GM21515 (cell line): ENCODE measurements around the gene EXOSC6.
"Not testable (repeated sequence)": the region's sequence is repeated elsewhere in the genome, so short reads cannot be mapped to it uniquely, and the experiment has no call there.

Experiments used
- ATAC-seq: cut with Tn5 transposase; IDR thresholded peaks from one replicate; pipeline ENCODE4 v1.9.1; 2021; ENCODE audit not compliant: unreplicated experiment

The EXOSC6 gene

DNA sequence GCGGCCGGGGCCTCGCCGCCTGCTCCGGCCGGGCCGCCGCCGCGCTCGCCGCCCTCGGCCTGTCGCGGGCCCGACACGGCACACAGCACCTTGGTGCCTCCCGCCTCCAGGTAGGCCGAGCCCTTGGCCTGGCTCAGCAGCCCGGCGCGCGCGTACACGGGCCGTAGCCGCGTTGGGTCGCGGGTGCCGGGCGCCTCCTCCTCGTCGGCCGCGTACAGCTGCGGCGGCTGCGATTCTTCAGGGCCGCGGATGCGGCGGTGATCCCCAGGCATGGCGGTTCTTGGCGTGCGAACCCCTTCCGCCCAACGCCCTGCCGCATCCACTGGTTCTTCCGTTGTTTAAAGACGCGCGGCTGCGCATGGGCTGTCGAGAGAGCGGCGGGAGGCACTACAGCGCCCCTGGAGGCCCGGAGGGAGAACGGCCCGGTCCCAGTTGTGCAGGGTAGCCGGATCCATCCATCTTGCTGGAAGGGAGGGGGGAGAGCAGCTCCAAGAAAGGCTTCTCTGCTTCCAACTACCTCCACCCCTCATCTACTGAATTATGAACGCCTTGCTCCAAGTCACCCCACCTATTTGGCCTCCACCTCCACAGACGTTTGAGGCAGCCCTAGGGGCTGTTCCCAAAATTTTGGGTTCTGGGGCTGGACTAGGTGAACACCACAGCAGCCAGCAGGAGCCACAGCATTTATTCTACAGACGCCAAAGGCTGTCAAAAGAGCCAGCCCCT is at the start of gene EXOSC6:
EXOSC6 (minus strand) TSS at position 312 of the 726 bp plus-strand sequence; CDS start at position 272, 40 bp downstream.
- peak; percentile 82 for ATAC-seq

DNA sequence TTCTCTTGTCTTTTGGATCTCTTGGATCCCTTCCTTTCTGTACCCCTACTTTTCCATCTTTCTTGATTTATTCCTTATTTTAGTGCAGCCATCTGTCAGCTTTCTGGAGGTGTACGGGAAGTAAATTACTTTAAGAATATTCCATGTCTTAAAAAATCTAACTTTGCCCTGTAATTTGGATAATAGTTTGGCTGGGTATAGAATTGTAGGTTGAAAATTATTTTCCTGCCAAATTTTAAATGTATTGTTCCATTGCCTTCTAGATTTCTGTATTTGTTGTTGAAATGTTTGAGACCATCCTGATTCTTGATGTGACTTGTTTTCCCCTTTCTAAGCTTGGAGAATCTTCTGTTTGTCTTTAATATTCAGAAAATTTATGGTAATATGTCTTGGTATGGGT is 49.4 kb upstream of the EXOSC6 start:
- ATAC-seq, result no peak

DNA sequence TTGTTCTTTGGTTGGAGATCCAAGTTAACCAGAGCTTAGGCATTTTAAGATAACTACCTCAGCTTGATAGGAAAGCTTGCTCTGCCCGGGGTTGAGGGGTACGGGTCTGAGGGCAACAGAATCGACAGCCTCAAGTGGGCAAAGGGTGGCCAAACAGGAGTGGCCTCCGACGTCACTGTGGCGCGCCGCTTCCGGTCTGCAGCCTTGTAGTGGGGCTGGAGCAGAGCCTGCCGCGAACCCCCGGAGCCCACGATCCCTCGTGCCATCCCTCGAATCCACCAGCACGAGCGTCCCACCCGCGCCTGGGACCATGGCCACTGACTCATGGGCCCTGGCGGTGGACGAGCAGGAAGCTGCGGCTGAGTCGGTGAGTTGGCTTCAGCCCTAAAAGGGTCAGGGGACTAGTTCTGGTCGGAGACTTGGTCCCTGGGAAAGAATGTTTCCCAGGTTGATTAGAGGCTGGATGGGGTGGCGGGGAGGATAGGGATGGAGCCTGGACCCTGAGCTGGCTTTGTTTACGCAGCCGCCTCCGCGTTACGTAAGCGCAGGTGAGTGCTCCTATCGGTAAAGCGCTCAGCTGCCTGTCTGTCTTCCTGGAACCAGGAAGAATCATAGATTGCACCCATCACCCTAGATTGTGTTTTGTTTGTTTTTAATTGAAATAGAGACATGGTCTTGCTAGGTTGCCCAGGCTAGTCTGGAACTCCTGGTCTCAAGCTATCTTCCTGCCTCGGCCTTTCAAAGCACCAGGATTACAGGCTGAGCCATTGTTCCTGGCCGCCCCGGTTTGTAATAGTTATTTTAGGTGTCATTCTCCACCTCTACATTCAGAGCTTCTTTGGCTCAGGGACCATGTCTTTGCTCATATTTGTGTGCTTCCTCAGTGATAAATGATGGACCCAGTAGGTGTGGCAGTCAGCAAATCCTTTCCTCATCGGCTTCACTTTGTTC is 47.5 kb upstream of the EXOSC6 start, which contains the start of gene DDX19B:
DDX19B (plus strand) TSS at position 199 of the 951 bp plus-strand sequence; CDS start at position 311, 112 bp downstream.
- ATAC-seq, result peak; percentile 65

DNA sequence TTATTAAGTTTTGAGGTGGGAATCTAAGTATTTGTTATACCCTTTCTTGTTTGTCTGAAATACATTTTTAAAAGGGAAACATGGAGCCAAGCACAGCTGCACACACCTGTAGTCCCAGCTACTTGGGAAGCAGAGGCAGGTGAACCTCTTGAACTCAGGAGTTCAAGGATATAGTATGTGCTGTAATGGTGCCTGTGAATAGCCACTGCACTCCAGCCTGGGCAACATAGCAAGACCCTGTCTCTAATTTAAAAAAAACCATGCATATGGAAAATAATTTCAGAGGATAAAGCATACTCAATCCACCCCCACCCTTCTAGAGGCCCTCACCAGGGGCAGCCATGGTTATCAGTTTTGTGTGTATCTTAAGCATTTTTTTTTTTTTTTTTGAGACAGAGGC is 43.9 kb upstream of the EXOSC6 start:
- ATAC-seq, result no peak

DNA sequence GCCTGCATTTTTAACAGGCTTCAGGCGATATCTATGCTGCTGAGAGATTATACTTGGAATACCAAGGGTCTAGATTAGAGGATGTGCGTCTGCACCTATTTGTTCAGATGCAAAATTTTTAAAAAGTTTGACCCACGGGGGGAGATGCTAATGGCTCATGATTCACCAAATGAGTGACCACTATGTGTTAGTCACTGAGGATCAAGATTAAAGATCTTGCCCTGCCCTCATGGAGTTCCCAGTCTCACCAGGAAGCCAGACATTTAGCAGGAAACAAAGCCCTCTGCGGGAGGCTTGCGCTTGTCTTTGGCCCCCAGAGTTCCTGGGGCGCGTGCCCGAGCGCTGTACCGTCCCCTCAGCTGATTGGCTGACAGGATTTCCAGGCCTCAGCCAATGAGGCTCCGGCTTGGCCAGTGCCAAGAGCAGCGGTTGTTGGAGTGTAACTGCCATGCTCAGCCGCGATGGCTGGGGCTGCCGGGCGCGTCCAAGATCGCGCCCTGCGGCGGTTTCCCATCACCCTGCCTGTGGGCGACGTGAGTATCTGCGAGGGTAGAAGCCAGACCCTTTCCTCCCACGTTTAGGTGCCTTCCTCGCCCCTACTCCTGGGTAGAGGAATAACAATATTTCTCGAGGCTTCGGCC is 42.8 kb upstream of the EXOSC6 start:
- no peak for ATAC-seq

DNA sequence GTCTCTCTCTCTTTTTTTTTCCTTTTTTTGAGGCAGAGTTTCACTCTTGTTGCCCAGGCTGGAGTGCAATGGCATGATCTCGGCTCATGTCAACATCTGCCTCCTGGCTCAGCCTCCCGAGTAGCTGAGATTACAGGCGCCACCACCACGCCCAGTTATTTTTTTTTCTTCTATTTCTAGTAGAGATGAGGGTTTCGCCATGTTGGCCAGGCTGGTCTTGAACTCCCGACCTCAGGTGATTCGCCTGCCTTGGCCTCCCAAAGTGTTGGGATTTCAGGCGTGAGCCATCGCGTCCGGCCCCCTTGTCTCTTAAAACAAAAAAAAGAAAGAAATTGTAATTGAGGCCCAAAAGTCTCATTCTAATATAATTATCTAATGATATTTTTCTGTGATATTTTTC is 40.4 kb upstream of the EXOSC6 start:
- not testable (repeated sequence) for ATAC-seq

DNA sequence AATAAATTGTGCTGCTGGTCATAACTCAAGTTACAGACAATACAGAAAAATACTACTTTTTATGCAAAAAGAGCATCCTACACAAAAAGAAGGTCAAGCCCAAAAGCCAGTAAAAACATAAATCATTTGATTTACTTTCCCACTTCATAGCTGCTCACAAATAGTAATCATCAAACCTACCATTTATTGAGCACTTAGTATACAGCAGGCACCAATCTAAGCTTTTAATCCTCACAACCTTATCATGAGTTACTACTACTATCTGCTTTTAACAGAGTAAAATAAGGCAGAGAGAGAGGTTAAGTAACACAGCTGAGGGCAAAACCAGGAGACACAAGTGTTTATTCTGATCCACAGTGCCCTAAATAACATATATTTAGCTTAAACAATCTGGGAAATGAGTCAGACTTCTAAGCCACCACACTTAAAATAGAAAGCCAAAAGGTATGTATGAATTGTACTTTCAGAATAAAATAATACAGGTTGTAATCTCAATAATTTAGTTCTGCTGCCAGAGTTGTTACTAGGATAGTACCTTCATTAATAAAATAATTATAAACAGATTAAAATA is 39.3 kb upstream of the EXOSC6 start:
- no peak for ATAC-seq

DNA sequence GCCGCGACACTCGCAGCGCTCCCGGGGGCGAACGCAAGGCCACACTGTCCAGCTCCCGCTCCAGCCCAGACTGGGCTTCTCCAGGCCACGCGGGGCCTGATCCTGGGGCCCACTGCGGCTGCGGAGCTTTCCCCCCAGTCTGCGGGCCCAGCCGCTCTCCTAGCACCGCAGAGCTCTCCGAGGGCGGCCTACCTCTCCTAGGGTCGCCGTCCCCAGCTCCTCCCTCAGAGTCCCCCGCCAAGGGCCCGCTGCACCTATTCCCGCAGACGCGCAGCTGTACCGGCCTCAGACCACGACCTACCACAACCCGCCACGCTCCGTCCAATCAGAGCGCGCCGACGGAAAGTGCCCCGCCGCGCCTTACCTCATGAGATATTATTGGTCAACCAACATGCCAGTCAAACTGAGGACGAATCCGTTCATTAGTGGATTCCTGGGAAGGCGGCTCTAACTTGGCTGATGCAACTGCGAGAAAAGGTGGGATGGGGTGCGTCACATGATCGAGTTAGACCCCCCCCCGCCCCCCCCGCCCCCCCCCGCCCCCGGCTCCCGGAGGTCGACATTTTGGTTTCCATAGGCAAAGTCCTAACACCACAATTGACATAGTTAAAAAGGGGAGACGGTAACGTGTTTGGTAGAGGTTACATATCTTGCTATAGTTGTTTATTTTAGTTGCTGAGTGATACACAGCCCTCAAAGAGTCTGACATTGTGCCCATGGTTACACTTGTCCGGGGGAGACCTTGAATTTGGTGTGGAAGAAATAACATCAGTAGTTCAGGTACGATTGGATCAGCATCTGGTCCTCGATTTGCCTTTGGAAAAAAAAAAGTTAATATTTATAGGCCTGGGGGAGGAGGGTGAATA is 37.7 kb upstream of the EXOSC6 start, which contains the start of gene AARS1:
AARS1 (minus strand) TSS at position 278 of the 866 bp plus-strand sequence. CDS start 6,743 bp downstream, outside the sequence.
- peak; percentile 97 for ATAC-seq

DNA sequence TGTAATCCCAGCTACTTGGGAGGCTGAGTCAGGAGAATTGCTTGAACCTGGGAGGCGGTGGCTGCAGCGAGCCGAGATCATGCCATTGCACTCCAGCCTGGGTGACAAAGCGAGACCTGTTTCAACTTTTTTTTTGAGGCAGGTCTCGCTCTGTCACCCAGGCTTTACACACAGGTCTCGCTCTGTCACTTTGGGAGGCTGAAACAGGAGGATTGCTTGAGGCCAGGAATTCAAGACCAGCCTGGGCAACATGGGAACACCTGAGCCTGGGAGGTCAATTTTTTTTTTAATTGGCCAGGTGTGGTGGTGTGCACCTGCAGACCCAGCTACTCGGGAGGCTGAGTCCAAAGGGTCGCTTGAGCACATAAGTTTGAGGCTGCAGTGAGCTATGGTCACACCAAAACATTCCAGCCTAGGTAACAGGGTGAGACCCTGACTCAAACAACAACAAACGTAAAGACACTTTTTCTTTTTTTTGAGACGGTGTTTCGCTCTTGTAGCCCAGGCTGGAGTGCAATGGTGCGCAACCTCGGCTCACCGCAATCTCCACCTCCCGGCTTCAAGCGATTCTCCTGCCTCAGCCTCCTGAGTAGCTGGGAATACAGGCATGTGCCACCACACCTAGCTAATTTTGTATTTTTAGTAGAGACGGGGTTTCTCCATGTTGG is 35.7 kb upstream of the EXOSC6 start:
- ATAC-seq, result not testable (repeated sequence)

DNA sequence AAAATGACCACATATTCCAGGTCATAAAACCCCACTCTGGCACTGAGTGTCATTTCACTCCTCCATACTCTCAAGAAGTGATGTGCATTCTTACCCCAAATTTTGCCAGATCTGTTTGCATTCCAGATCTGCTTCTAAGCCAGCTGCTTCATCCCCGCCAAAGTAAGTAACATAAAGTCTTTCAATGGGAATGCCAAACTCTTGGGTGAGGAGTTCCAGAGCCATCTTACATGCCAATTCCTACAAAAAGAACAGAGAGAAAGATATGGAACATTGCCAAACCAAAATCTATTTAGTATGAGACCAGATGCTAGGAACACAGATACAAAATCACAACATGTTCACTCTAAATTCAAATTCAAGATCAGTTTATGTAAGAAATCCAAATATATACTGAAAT is 24.7 kb upstream of the EXOSC6 start:
- no peak for ATAC-seq

DNA sequence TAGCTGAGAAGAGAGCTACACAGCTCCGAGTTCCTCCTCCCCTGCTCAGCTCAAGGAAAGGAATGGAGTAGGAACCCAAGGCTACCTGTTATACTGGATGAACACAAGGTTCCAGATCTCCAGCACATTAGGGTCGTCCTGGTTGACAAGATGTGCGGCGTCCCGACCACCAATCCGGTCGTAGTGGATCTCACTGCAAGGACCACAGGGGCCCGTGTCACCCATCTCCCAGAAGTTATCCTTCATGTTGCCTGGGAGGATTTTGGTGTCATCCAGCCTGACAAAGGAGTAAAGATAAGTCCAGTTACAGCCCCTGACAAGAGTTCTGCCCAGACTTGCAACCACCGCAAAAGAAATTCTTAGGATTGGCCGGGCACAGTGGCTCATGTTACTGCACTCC is 20.0 kb upstream of the EXOSC6 start:
- ATAC-seq, result no peak

DNA sequence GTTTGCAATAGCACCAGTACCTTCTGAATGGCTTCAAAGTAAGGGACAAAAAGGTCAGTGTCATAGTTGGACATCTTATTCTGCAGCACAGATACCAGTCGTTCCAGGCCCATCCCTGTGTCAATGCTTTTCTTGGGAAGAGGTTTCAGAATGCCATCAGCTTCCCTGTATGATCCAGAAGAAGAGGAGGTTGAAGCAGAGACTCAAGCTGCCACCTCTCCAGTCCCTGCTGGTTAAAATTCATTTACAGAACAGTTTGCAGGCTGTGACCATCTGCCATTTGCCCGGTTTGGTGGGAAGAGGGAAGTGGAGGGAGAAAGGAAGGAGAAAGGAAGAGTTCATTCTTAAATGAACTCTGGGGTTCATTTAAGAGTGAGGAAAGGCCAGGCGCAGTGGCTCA is 18.4 kb upstream of the EXOSC6 start:
- ATAC-seq, result no peak

DNA sequence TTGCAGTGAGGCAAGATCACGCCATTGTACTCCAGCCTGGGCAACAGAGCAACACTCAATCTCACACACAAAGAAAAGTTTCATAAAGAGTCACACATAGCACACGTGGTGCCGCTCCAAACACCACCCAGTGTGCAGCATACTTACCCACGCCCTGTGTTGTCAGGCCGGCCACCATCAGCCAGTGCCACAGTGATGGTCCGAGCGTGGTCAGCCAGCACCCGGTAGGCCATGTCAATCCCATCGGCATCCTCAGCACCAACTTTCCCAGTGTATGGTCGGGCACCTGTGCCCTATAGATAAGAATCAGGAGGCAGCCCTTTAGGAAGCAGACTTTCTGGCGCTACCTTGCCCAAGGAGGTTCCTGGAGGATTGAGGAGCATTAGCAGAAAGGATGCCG is 17.7 kb upstream of the EXOSC6 start:
- ATAC-seq, result no peak

DNA sequence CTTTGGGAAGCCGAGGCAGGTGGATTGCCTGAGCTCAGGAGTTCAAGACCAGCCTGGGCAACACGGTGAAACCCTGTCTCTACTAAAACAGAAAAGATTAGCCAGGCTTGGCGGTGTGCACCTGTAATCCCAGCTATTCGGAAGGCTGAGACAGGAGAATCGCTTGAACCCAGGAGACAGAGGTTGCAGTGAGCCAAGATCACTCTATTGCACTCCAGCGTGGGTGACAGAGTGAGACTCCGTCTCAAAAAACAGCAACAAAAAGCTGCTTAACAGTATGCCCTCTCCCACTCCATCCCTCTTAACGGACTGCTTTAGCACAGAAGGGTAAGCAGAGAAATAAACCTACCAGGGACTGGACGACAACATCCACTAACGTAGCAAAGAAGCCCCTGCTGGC is 16.2 kb upstream of the EXOSC6 start:
- ATAC-seq, result not testable (repeated sequence)

DNA sequence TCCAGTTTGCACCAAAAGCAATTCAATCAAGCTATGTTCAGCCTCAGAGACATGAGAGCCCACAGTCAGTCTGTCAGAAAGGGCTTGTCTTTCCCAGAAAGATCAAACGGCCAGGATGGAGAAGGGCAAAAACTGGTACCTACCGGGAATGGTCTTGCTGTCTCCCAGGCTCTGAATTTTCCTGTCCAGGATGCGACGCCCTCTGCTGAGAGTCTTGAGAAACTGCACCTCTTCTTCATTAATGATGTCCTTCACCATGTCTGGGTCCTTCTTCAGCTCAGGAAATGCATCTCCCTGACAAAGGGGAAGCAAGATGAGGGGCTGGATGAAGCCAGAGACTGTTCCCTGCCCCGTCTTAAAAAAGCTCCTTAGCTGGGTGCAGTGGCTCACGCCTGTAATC is 15.8 kb upstream of the EXOSC6 start:
- no peak for ATAC-seq

DNA sequence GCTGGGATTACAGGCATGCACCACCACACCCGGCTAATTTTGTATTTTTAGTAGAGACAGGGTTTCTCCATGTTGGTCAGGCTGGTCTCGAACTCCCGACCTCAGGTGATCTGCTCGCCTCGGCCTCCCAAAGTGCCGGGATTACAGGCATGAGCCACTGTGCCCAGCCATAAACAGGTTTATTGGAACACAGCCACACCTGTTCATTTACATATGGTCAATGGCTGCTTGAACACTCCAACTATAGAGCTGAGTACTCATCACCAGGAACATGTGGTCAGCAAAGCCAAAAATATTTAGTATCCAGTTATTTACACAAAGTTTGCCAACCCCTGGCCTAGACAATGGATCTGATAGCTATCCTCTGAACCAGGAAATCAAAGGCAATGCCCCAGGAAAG is 8.2 kb upstream of the EXOSC6 start:
- ATAC-seq, result not testable (repeated sequence)

DNA sequence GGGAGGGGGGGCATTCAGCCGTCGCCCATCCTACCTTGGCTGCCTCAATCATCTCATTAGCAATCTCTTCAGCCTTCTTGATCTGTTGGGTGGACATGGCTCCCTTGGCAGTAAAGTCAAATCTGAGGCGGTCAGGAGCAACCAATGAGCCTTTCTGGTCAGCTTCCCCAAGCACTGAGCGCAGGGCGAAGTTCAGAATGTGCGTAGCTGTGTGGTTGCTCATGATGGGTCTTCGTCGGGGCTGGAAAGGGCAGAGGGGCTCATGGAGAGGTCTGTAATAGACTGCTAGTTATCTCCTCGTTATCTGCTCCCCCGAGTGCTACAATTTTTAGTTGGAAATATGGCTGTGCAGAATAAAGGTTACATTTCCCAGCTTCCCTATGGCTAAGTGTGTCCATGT is 7.2 kb upstream of the EXOSC6 start:
- no peak for ATAC-seq

DNA sequence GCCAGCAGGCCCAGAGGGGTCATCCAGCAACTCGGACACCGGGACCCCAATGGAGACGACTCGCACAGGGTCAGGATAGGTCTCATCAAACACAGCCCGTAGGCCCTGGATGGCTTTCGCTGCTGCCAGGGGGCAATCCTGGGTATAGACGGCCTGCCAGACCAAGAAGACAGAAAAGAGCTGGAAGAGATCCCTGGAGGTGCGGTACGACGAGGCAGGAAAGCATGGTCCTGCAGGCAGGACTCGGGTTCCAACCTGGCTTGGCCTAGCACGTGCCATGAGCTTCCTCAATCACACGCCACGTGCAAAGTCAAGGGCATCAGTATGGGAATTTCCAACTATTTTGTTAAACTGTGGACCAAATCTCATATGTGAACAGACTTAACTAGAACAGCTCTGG is 6.3 kb upstream of the EXOSC6 start:
- no peak for ATAC-seq

DNA sequence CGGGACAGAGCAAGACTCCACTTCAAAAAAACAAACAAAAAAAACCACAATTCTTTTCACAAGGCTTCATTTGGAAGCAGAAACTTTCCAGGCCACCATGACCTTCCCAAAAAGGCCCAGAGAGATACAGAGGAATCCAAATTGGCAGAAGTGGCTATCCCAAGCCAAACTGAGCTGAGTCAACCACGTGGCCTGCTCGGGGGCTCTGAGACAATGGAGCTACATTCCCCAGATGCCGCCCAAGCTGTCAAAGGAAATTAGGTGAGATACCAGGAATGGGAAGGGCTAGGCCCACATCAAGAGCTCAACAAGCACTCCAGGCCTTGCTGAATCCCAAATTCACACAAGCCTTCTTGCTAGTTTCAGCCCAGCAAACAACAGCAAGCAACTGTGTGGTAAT is 5.7 kb upstream of the EXOSC6 start:
- no peak for ATAC-seq
